ENCODE data around the gene NRXN2.

DNA sequence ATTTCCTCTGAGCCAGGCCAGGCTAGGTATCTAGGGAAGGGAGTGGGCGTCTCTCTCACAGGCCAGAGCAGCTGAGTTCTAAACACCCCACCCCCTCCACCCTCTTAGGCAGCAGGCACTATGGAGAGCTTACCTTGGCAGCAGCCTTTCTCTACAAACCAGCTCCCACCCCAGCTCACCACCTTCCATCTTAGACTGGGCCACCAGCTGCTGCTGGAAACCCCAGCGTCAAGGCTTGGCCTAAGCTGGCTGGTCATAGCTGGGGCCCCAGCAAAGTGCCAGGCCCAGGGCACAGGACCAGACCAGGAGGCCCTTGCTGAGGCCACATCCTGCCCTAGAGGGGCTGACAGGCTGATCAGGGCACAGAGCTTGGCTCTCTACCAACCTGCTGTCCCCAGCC is 111.8 kb downstream of the NRXN2 start:
- TF ChIP-seq, protein P1, sequence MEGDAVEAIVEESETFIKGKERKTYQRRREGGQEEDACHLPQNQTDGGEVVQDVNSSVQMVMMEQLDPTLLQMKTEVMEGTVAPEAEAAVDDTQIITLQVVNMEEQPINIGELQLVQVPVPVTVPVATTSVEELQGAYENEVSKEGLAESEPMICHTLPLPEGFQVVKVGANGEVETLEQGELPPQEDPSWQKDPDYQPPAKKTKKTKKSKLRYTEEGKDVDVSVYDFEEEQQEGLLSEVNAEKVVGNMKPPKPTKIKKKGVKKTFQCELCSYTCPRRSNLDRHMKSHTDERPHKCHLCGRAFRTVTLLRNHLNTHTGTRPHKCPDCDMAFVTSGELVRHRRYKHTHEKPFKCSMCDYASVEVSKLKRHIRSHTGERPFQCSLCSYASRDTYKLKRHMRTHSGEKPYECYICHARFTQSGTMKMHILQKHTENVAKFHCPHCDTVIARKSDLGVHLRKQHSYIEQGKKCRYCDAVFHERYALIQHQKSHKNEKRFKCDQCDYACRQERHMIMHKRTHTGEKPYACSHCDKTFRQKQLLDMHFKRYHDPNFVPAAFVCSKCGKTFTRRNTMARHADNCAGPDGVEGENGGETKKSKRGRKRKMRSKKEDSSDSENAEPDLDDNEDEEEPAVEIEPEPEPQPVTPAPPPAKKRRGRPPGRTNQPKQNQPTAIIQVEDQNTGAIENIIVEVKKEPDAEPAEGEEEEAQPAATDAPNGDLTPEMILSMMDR (IDR thresholded peaks at IDR 0.05) = no peak
- TF ChIP-seq SMC3 (IDR thresholded peaks at IDR 0.05; ENCODE audit: low read depth, low read length) = no peak
- no peak for TF ChIP-seq TAF1 (IDR thresholded peaks at IDR 0.05; ENCODE audit: borderline replicate concordance, low read depth, low read length)
